GM19023 (cell line): Measurements from ENCODE around the gene NTN4.
A peak's percentile ranks its signal among the peaks of the same experiment; 100 is the strongest.
"Not testable (repeated sequence)": the region's sequence is repeated elsewhere in the genome, so short reads cannot be mapped to it uniquely, and the experiment has no call there.

Source experiments
- ATAC-seq: cut with Tn5 transposase; IDR thresholded peaks from one replicate; pipeline ENCODE4 v1.9.1; 2021; ENCODE audit warnings: mild to moderate bottlenecking, moderate library complexity; ENCODE audit not compliant: unreplicated experiment

NTN4 gene

DNA sequence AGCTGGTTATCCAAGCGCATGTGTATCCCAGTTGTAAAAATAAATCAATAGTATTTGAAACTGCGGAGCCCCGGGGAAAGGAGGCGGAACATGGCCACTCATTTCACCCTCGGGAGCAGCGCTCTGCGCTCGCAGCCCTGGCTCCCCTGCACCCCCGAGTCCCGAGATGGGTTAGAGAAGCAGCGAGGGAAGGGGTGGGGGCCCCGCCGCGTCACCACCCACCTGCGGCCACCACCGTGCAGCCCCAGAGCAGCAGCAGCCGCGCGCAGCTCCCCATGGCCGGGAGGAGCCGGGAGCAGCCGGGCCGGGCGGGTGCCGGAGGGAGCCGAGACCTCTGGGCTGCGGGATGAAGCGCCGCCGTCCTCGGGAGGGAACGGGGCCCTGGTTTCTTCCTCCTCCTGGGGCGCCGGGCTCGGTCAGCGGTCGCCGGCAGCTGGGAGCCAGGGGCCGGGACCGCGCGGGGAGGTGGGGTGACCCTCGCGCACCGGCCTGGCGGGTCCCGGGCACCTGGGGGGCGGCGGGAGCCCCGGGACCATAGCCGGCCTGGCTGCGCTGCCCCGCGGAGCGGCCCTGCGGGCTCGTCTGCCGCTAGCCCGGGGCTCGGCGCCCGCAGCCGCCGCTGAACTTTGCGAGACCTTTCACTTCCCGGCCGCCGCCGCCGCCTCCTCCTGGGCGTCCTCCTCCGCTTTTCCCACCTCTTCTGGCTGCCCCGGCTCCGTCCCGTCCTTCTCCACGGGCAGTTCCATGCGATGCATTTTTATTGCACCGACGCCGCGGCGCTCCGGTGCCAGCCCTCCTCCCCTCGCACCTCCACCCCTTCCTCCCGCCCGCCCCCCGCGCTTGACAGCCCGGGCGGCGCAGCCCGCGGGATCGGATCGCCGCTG lies at the start of gene NTN4:
NTN4 (minus strand) TSS at position 732 of the 884 bp plus-strand sequence; CDS start at position 277, 455 bp downstream.
- ATAC-seq: peak; percentile 63

DNA sequence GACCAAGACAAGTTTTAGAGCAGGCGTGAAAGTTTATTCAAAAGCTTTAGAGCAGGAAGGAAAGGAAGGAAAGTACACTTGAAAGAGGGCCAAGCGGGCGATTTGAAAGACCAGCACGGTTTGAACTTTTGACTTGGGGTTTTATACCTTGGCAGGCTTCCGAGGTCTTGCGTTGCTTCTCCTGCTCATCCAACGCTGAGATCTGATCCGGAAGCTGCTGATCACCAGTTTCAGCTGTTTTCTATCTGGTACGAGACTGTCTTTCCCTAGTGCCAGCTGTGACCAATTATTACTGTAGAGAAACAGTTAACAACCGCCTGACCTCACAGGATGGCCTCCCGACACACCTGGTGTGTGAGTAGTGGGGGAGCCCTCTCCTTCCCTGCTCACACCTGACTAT lies 47.6 kb upstream of the NTN4 start:
- no peak for ATAC-seq

DNA sequence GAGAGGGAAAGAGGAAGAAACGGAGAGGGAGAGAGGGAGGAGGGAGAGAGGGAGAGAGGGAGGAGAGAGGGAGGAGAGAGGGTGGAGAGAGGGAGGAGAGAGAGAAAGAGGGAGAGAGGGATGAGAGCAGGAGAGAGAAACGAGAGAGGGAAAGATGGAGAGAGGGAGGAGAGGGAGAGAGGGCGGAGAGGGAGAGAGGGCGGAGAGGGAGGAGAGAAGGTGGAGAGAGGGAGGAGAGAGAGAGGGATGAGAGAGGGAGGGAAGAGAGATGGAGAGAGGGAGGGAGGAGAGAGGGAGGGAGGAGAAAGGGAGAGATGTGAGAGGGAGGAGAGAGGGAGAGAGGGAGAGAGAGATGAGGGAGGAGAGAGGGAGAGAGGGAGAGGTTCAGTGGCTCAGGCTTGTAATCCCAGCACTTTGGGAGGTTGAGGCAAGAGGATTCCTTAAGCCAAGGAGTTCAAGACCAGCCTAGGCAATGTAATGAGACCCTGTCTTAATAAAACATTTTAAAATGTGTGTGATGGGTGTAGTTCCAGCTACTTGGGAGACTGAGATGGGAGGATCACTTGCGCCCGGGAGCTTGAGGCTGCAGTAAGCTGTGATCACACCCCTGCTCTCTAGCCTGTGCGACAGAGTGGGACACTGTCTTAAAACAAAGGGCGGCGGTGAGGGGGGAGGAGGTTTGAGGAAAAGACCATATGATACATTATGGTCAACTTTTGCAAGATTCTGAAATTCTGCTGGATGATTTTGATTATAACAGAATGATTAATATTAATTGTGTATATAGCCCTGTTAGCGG lies 46.9 kb upstream of the NTN4 start:
- no peak for ATAC-seq

DNA sequence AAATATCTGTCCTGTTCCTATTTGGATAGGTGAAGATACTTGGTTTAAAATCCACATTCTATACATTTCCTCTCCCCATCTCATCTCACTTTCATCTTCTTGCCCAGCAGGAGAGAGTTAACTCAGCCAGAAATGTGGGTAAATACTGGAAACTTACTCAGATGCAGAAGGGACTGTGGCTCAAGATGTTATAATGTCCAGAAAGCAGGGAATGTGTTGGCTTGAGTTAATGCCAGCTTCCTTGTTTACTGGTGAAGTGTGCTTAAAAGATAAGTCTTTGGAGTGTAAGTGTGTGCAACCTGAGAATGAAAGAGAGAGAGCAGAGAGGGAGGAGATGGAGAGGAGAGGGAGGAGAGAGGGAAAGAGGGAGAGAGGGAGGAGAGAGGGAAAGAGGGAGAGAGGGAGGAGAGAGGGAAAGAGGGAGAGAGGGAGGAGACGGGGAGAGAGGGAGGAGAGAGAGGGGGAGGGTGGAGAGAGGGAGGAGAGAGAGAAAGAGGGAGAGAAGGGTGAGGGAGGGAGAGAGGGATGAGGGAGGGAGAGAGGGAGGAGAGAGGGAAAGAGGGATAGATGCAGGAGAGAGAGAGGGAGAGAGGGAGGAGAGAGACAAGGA lies 46.2 kb upstream of the NTN4 start:
- ATAC-seq: no peak

DNA sequence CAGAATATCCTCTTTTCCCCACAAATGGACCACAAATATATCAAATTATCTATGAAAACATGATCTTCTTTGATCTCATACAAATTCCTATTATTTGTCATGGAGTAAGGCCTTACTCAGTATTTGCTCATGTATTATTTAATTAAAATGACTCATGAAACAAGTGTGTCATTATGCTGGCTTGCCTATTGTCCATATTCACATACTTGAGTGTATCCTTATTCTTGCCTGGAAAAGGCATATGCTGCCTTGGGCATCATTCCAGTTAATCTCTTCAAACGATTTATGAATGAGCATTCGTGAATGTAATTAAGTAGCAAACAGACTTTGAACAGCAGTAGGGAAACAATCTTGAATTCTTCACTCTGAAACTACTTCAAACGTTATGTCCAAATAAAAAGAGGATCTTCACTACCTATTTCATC lies 45.6 kb upstream of the NTN4 start:
- no peak for ATAC-seq

DNA sequence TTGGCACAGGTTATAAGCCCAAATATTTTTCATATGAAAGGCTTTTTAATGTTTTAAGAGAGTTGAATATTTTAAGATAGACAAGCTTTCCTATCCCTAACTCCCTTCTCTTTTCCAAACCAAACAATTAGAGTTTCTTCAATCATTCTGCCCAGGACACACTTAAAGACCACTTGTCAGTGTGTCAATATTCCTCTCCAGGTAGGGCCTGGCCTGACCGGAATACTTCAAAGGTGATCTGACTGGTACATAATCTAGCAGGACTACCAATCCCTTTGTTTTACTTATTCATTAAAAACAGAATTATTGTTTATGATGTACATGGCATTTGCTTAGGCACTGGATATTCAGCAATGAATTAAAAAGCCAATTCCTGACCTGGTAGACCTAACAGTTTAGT lies 44.0 kb upstream of the NTN4 start:
- no peak for ATAC-seq

DNA sequence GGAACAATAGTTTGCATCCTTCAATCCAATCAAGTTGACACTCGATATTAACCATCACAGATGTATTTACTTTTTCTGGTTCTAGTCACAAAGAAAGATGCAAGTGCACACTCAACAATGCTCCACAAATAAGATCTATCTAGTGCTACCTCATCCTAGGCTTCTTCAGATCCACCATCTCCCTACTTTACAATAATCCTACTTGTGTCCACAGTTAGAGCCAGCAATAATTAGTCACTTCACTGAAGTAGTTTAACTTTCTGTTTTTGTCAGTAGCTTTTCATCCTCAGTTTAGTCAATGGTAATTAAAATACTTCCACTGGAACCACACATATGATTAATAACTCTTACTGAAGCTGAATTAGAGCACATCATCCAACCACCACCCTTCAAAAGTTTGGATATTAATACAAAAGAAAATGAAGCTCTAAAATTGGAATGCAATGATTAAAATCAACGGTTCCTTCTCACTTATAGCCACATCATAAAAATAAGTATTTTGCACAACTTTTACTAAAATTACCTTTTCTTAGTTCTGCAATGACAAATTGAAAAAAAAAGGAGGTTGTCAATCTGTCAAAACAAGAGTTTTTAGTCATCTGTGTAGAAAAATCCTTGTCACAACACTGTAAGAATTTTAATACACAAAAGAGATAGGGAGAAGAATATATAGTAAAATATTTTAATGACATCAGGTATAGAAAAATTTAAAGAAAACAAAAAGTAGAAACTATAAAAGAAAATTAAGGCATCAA lies 39.9 kb upstream of the NTN4 start:
- no peak for ATAC-seq

DNA sequence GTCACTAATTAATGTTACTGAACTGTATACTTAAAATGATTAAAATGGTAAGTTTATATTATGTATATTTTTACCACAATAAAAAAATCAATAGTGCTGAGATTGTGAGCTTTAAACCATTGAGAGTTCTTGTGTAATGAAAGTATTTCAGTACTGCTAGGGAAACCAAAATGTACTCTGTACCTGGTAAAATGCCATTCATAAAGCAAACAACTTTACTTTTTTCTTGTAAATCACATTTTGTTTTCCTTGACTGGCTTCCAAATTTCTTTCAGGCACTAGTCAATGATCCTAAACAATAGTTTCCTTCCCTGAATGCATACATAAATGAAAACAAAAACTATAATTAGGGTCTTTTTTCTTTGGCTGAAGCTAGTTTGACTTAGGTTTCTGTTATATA lies 38.8 kb upstream of the NTN4 start:
- ATAC-seq: no peak

DNA sequence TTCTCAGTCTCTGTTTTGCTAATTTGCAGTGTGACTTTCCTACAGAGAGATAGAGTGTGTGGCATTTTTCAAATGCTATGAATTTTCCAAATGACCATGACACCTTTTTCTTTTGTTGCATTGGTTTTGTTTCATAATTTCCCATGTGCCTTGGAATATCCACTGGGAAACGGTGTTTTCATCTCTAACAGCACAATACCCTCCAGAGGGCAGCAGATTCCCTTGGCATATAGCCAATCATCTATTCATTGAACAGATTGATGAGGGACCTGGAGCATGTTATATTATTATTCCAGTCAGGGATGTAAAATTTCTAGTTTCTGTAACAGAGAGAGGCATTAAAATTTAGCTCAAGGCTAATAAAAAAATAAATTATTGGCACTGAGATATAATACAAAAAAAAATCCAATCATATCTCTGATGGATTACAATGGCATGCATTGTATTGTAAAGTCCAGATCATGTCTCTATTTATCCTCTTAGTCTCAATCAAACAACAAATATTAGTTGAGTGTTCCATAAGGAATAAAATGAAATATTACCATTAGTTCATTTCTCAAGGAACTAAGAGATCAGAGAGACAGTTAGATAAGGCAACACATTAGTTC lies 29.6 kb upstream of the NTN4 start:
- no peak for ATAC-seq

DNA sequence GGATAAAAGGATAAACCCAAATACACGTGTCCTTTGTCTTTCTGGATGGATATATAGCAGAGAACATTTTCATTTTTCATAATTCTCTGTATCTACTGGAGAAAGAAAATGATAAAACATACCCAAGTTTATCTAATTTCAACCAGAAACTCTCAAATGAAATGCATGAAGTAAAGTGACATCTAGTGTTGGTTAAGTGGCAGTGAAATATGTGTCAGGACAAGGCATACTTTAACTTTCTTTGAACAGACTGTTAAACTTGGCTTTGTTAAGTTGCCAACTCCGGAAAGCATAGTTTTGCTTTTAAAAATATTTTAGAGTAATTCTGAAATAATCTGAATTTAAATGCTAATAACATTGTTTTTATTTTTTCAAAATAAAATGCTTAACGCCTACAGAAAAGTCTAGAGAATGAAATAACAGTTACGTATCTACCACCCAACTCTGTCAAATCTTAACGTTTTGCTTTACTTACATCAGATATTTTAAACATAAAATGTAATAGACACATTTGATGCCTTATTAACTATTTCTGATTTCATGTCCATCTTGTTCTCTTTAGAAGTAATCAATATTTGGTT lies 25.2 kb upstream of the NTN4 start:
- ATAC-seq: no peak

DNA sequence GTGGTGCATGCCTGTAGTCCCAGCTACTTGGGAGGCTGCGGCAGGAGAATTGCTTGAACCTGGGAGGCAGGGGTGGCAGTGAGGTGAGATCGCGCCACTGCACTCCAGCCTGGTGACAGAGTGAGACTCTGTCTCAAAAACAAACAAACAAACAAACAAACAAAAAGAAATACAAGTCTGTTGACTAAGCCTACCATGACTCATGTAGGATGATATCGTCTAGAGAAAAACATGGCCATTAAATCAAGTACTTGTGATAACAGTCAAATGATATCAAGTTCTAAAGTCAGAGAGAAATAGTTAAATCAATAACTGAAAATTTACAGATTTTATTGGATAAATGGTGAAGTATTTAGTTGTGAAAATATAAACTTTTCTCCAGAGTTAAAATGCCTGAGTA lies 21.6 kb upstream of the NTN4 start:
- ATAC-seq: not testable (repeated sequence)

DNA sequence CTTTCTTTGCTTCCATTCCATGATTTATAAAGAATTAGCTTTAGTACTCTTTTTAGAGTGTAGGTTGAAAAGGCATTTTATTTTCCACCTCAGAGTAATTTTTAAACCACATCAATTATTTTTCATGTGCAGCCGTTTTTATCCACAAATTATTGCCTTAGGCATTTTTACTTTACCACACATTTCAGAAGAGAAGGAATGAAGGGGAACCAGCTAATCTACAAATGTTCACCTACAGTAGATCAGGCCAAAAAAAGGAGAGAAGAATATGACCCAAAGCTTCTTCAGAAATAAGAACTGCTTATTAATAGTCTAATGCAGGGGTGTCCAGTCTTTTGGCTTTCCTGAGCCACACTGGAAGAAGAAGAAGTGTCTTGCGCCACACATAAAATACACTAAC lies 19.8 kb upstream of the NTN4 start:
- ATAC-seq: no peak

DNA sequence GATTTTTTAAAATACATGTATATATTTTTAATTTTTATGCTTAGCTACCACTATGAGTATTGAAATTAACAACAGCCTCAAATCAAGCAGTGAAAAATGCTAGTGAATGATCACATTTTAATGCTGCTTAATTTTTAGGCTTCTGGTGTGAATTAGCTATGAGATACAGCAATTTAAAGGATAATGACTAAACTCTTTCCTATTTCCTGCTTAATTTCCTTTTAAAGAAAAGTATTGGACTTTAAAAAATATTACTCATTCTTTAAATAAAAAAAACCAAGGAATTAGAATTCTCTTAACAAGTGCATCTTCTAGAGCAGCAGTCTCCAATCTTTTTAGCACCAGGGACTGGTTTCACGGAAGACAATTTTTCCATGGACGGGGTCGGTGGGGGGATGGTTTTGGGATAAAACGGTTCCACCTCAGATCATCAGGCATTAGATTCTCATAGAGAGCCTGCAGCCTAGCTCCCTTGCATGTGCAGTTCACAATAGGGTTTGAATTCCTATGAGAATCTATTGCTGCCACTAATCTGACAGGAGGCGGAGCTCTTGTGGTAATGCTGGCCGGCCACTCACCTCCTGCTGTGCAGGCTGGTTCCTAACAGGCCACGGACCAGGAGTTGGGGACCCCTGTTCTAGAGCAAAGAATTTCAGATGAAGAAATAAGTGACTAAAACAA lies 18.6 kb upstream of the NTN4 start:
- no peak for ATAC-seq

DNA sequence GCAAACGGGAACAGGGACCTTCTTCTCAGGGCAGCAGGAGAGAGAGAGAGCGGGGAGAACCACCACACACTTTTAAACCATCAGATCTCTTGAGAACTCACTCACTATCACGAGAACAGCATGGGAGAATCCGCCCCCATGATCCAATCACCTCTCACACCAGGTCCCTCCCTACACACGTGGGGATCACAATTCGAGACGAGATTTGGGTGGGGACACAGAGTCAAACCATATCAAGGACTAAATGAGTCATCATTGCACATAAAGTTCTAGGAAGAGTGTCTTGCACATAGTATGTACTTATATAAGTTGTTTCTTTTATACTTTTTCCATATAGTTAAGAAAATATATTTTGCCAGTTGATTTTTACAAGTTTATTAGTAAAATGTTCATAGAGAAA lies 17.6 kb upstream of the NTN4 start:
- no peak for ATAC-seq

DNA sequence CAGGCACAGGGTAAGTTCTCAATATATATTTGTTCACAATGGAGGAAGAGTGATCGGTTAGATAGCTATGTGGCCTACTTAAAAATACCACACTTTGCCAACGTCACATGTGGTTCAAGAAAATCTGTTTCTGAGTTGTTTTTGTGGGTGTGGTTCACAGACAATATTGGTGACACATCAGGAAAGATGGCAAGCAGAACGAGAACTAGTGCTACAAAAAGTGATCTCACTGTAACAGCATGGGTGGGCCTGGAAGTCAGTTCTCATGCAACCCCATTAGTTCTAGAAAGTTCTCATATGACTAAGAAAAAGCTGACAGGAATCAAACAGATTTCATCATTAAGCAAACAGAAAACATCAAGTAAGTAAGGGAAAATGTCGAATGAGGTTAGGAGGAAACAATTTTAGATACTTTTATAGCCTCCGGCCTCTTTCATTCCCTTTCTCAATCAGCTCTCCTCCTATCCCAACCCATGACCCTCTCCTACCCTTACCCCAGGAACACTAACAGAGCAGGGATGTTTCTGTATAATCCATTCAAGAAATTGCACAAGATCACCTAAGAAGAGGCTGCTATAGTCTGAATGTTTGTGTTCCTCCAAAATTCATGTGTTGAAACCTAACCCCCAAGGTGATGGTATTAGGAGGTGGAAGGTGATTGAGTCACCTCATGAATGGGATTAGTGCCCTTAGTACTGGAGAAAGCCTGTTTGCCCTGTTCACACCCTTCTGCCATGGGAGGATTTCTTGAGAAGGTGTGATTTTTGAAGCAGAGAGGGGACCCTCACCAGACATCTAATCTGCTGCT lies 15.5 kb upstream of the NTN4 start:
- ATAC-seq: no peak

DNA sequence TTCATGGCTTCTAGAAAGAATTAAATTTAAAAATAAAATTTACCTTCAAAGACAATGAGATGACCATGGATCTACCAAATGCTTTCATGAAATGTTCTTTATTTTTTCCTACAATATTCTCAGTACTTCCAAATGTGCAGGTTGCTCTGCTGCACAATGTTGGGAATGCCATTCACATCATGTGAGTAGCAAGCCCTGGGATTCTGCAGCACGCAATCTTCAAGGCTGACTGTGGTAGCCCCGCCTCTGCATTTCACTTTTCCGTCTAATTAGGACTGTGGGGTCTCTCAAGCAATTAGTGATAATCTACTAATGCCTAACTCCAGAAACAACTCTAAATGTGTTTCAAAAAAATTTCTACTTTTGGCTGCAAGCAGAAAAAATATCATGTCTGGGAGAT lies 13.7 kb upstream of the NTN4 start:
- ATAC-seq: no peak

DNA sequence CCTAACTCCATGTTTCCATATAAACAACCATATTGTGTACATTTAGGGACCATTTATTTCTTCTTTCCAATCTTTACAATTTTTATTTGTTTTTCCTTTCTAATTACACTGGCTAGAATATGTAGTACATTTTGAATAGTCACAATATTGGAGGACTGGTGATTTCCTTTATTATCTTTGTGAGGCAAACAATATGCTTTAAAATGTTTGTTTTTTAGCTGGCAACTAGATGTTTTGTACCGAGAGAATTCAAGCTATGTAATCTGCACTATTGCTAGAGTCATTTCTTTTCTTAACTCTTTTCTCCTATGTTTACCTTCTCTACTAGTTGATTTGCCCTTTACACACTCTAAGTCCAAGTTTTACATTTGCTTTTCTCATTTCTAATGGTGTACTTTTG lies 13.3 kb upstream of the NTN4 start:
- ATAC-seq: no peak

DNA sequence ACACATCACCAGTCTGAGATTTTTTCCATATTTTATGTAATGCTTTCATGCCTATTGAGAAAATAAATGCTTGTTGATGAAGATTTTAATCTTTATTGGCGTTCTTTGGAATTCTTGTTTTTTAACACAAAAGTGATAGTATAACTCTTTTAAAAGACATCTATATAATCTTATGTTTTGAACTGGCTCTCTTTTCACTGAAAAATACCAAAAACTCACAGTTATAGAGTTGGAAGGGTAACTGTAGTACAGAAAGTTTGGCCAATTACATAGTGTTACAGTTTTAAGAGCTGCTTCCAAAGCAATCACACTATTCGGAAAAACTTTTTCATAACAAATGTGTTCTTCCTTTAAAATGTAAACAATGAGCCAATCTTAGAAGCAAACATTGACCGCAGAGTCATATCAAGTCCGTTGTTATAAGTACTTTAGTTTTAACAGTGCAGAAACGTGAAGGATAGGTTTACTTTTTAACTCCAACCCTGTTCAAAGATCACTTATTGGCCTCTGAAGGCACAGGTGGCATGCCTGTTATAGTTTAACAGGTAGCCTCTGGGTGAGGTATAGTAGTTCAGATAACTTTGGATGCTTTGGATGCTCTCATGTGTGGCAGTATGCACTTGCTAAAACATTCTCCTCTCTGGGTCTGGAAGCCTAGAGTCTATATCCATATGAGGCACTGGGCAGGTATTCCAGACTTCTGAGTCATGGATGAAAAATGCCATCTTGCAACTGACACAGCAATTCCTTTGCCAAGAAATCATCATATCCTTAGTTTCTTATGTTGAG lies 12.1 kb upstream of the NTN4 start:
- ATAC-seq: no peak
